HepG2 (cell line): ENCODE results near the gene DNASE1L2. TPM values are rescaled to one million over a fixed set of nuclear protein-coding genes. Genes with fewer than 3 reads are reported as not detected.
A peak's percentile ranks its signal among the peaks of the same experiment; 100 is the strongest.

Experiments
- ATAC-seq: fragments of 200-7000 bp; cut with Tn5 transposase; 3 replicates; pipeline ENCODE4 v1.9.1; 2020; ENCODE audit warnings: mild to moderate bottlenecking, moderate library complexity
- BruUV-seq: library from RNA; stranded (reverse); fragments of 400-500 nt; replicated peaks from 2 replicates; lab custom pipeline; 2021; lab: Mats Ljungman, UMichigan
- CTCF ChIA-PET: fragments of 300-600 bp; formaldehyde crosslinking; extraction: SDS; loops from one replicate; lab custom pipeline; 2021; ENCODE audit warnings: low total read pairs, inconsistent platforms, low intra/inter-chr PET ratio; lab: Yijun Ruan, JAX
- POLR2A ChIA-PET: fragments of 350-600 bp; sonication (Branson Sonifier 250); formaldehyde crosslinking; loops from one replicate; lab custom pipeline; 2020; ENCODE audit warnings: antibody characterized with exemption, inconsistent platforms; lab: Yijun Ruan, JAX
- DNase-seq: peaks from one replicate; pipeline ENCODE4 v3.0.0-alpha.2; 2015; ENCODE audit warnings: low spot score
- FAIRE-seq: peaks from 3 replicates; lab custom pipeline; 2011; peaks lifted over from hg19 to GRCh38; lab: Jason Lieb, UNC
- H2AFZ ChIP-seq: one replicate; pipeline ENCODE4 v1.6.1; 2011; ENCODE audit warnings: low read length, inconsistent platforms
- H3K27ac ChIP-seq: fragments of 300-600 bp; 3 replicates; pipeline ENCODE4 v1.8.0; 2011; ENCODE audit warnings: mixed run types, mild to moderate bottlenecking, mixed read lengths, low read length, inconsistent platforms; ENCODE audit not compliant: insufficient read depth; ENCODE audit errors: extremely low read length
- H3K27me3 ChIP-seq, 2 experiments: fragments of 200-600 bp in 1 of 2; 2 replicates in 1 of 2; 3 replicates in 1 of 2; pipeline versions ENCODE4 v1.6.0 to v1.8.0; 2011; ENCODE audit warnings: low read length in 2 of 2, mild to moderate bottlenecking in 2 of 2, moderate library complexity in 2 of 2, inconsistent platforms in 1 of 2; ENCODE audit not compliant: insufficient read depth in 2 of 2, control insufficient read depth in 1 of 2
- H3K36me3 ChIP-seq, 2 experiments: fragments of 200-600 bp in 1 of 2; replicated peaks in 1 of 2; 2 replicates in 1 of 2; 3 replicates in 1 of 2; pipeline versions ENCODE4 v1.5.1 to v1.8.0; 2011; ENCODE audit warnings: low read length in 2 of 2, inconsistent platforms in 1 of 2; ENCODE audit not compliant: insufficient read depth in 2 of 2, control insufficient read depth in 1 of 2
- H3K4me1 ChIP-seq: 2 replicates; pipeline ENCODE4 v1.5.1; 2012; ENCODE audit warnings: low read length, inconsistent platforms; ENCODE audit not compliant: insufficient read depth
- H3K4me2 ChIP-seq: 2 replicates; pipeline ENCODE4 v1.6.0; 2011; ENCODE audit warnings: low read depth, low read length, inconsistent platforms
- H3K4me3 ChIP-seq, 3 experiments: fragments of 200-600 bp in 1 of 3; sonication (generic), shearing (Covaris generic) in 1 of 3; replicated peaks in 1 of 3; 2 replicates each; pipeline ENCODE4 v1.5.1; 2011 to 2016; ENCODE audit warnings: low read length in 3 of 3, inconsistent platforms in 2 of 3, low read depth in 2 of 3, mild to moderate bottlenecking in 2 of 3, control low read depth in 1 of 3, mixed read lengths in 1 of 3; ENCODE audit not compliant: insufficient read depth in 1 of 3
- H3K79me2 ChIP-seq: one replicate; pipeline ENCODE4 v1.6.1; 2011; ENCODE audit warnings: low read length, inconsistent platforms; ENCODE audit not compliant: insufficient read depth
- H3K9ac ChIP-seq: 2 replicates; pipeline ENCODE4 v1.6.0; 2011; ENCODE audit warnings: mild to moderate bottlenecking, low read depth, low read length, inconsistent platforms; ENCODE audit not compliant: insufficient read depth
- H3K9me3 ChIP-seq: 2 replicates; pipeline ENCODE4 v1.5.1; 2012; ENCODE audit warnings: mild to moderate bottlenecking, low read length
- H4K20me1 ChIP-seq: 2 replicates; pipeline ENCODE4 v1.6.0; 2011; ENCODE audit warnings: inconsistent platforms, mild to moderate bottlenecking, low read length, moderate library complexity; ENCODE audit not compliant: insufficient read depth
- ARNT ChIP-seq: fragments of 450-650 bp; IDR thresholded peaks from 2 replicates; pipeline ENCODE4 v1.6.1; 2017
- CAMTA2 ChIP-seq: sonication (generic); formaldehyde crosslinking; IDR thresholded peaks from 2 replicates; pipeline ENCODE4 v1.4.0; 2020; ENCODE audit warnings: mild to moderate bottlenecking, missing genetic modification reagents, borderline replicate concordance
- CREB3 ChIP-seq: sonication (generic); formaldehyde crosslinking; IDR thresholded peaks from 2 replicates; pipeline ENCODE4 v1.5.0; 2020; ENCODE audit warnings: missing genetic modification reagents
- HES4 ChIP-seq: sonication (generic); formaldehyde crosslinking; IDR thresholded peaks from 2 replicates; pipeline ENCODE4 v1.9.0; 2021; ENCODE audit warnings: mild to moderate bottlenecking, missing genetic modification reagents, borderline replicate concordance
- KDM1A ChIP-seq: IDR thresholded peaks from 2 replicates; pipeline ENCODE4 v1.6.1; 2016; ENCODE audit warnings: missing compliant biosample characterization
- KLF11 ChIP-seq: IDR thresholded peaks from 2 replicates; pipeline ENCODE4 v1.6.1; 2016; ENCODE audit warnings: missing compliant biosample characterization
- KLF15 ChIP-seq: sonication (generic); formaldehyde crosslinking; IDR thresholded peaks from 2 replicates; pipeline ENCODE4 v1.8.1; 2023; ENCODE audit warnings: borderline replicate concordance, mild to moderate bottlenecking, inconsistent platforms, missing genetic modification reagents, mixed read lengths
- MED8 ChIP-seq: sonication (generic); formaldehyde crosslinking; IDR thresholded peaks from 2 replicates; pipeline ENCODE4 v1.8.1; 2023; ENCODE audit warnings: mild to moderate bottlenecking, missing genetic modification reagents; ENCODE audit not compliant: insufficient replicate concordance
- MYC ChIP-seq: sonication (generic); formaldehyde crosslinking; IDR thresholded peaks from 2 replicates; pipeline ENCODE4 v1.9.0; 2021; ENCODE audit warnings: missing genetic modification reagents, borderline replicate concordance
- NCOA2 ChIP-seq: sonication (generic); formaldehyde crosslinking; IDR thresholded peaks from 2 replicates; pipeline ENCODE4 v1.8.0; 2022; ENCODE audit warnings: inconsistent platforms
- NR2F1 ChIP-seq, 2 experiments: fragments of 450-650 bp in 1 of 2; formaldehyde crosslinking in 1 of 2; IDR thresholded peaks; 2 replicates each; pipeline versions ENCODE4 v1.5.0 to v1.6.1; 2016 to 2020; ENCODE audit warnings: mild to moderate bottlenecking in 1 of 2, missing compliant biosample characterization in 1 of 2, missing genetic modification reagents in 1 of 2, moderate library complexity in 1 of 2
- PAX8 ChIP-seq: sonication (generic); formaldehyde crosslinking; IDR thresholded peaks from 2 replicates; pipeline ENCODE4 v1.8.0; 2022; ENCODE audit warnings: mild to moderate bottlenecking, missing genetic modification reagents, borderline replicate concordance
- PRPF4 ChIP-seq: fragments of 200-400 bp; formaldehyde crosslinking; IDR thresholded peaks from 2 replicates; pipeline ENCODE4 v1.6.1; 2016; ENCODE audit warnings: low read length, low read depth; ENCODE audit not compliant: poor library complexity, severe bottlenecking
- RAD21 ChIP-seq: fragments of 450-650 bp; formaldehyde crosslinking; IDR thresholded peaks from 2 replicates; pipeline ENCODE4 v1.5.0; 2020; ENCODE audit warnings: mild to moderate bottlenecking
- WIZ ChIP-seq: sonication (generic); formaldehyde crosslinking; IDR thresholded peaks from 2 replicates; pipeline ENCODE4 v1.5.1; 2020; ENCODE audit warnings: mild to moderate bottlenecking, missing genetic modification reagents
- ZMYM2 ChIP-seq: sonication (generic); formaldehyde crosslinking; IDR thresholded peaks from 2 replicates; pipeline ENCODE4 v1.8.0; 2022; ENCODE audit warnings: mild to moderate bottlenecking, missing genetic modification reagents
- ZNF512 ChIP-seq: sonication (generic); formaldehyde crosslinking; IDR thresholded peaks from 2 replicates; pipeline ENCODE4 v1.4.0; 2020; ENCODE audit warnings: mild to moderate bottlenecking, missing genetic modification reagents
- ZNF629 ChIP-seq: sonication (generic); formaldehyde crosslinking; conservative IDR thresholded peaks from 2 replicates; pipeline ENCODE4 v1.5.0; 2020; ENCODE audit warnings: missing genetic modification reagents
- ZNF672 ChIP-seq: sonication (generic); formaldehyde crosslinking; IDR thresholded peaks from 2 replicates; pipeline ENCODE4 v1.8.1; 2022; ENCODE audit warnings: missing genetic modification reagents
- ZNF710 ChIP-seq: sonication (generic); formaldehyde crosslinking; IDR thresholded peaks from 2 replicates; pipeline ENCODE4 v1.5.0; 2020; ENCODE audit warnings: mild to moderate bottlenecking, missing genetic modification reagents, borderline replicate concordance
- ZSCAN29 ChIP-seq: sonication (generic); formaldehyde crosslinking; conservative IDR thresholded peaks from 2 replicates; pipeline ENCODE4 v1.4.0; 2020; ENCODE audit warnings: mild to moderate bottlenecking, missing genetic modification reagents
- WGBS: methylation state at CpG from one replicate; pipeline ENCODE4 v1.1.6; 2017; ENCODE audit warnings: low lambda C conversion rate; 5-methylcytosine and 5-hydroxymethylcytosine counted together
- in situ Hi-C: cut with HindIII; loops from 2 replicates; pipeline ENCODE4 v1.10.0; 2017; ENCODE audit warnings: low pct_unique_long_range_greater_than_20kb; ENCODE audit not compliant: extremely low pct_ligation_motif_present
- intact Hi-C: fragments of 100-400 bp; cut with micrococcal nuclease; formaldehyde crosslinking; loops from one replicate; pipeline ENCODE4 v1.10.0; 2022; ENCODE audit not compliant: unreplicated experiment
- polyA plus RNA-seq, 8 experiments: library from polyadenylated mRNA; depleted of rRNA in 3 of 8; stranded (reverse) in 7 of 8; unstranded in 1 of 8; fragments of >200 nt; fragmentation: Illumina TruSeq in 4 of 8; extraction: Trizol in 4 of 8; gene quantifications; 2 replicates each; pipeline versions ENCODE4 v1.2.1 to v1.2.3, GENCODE V29; 2011 to 2016; ENCODE audit warnings: low read depth in 4 of 8, missing spikeins in 1 of 8, mixed read lengths in 1 of 8; ENCODE audit not compliant: insufficient read depth in 1 of 8
- total RNA-seq, 5 experiments: library from RNA; depleted of rRNA; stranded (reverse); fragments of >200 nt; fragmentation: Illumina TruSeq; extraction: Trizol; gene quantifications; 2 replicates each; pipeline ENCODE4 v1.2.3, GENCODE V29; 2016; ENCODE audit warnings: low read depth in 1 of 5

The DNASE1L2 gene
- total and polyA plus RNA-seq, 2 of the 13 experiments (the other 11 are each of a cell fraction or from before 2014, with no cell fraction given), result 0.44 to 0.50 TPM

GRCh38 chr16:2250652-2251295 lies 14.5 kb downstream of the DNASE1L2 start:
- Histone ChIP-seq H3K4me1 (peaks cover 27% of the 10 kb centered on the region), H3K4me2 (peak overlapping the region; percentile 79), H3K9ac (peak overlapping the region; percentile 80), H3K79me2 (peaks cover 23% of the 10 kb centered on the region), H3K9me3 (no peaks in the 10 kb centered on the region), H3K27ac (peak overlapping the region; percentile 83), H3K4me3 (peak overlapping the region; percentile 71 to 84 (median 75)), H2AFZ (no peak overlapping the region), H4K20me1 (peaks cover 5% of the 10 kb centered on the region), H3K27me3 (no peaks in the 10 kb centered on the region; a peak in 1 of 5 replicates), H3K36me3 (peaks cover 17 to 33% of the 10 kb centered on the region in 2 experiments)
- in situ Hi-C loops, result no loop called here
- ATAC-seq (no peak), FAIRE-seq (no peak), DNase-seq (no peak)
- BruUV-seq, result TSS peak; percentile 78
- POLR2A ChIA-PET, result interaction anchor here (0.7 to 3.7 kb wide), 27 partner anchors 9 to 310 kb away, joined by 3 to 79 read pairs (median 5); partner anchors contain the start of genes CASKIN1, E4F1, PDPK1 and PGP
- intact Hi-C loops, result loop anchor here (5.0 kb wide), 1 partner anchor 53 kb away; the partner anchor contains the start of gene CASKIN1
- 2% methylated on average over 33 of the region's 35 CpGs for WGBS
- CTCF ChIA-PET, result interaction anchor here (1.8 kb wide), 1 partner anchor 56 kb away, joined by 6 read pairs; no protein-coding TSS in a partner anchor
- peak in 1 of 2 experiments; percentile 31; a peak in 1 of 4 replicates for TF ChIP-seq NR2F1 (CRISPR knock-in tag; IDR thresholded peaks at IDR 0.05)
- peak; percentile 26; the same call in 1 of the 2 replicates for TF ChIP-seq MYC (CRISPR knock-in tag)
- TF ChIP-seq ARNT, result no peak
- TF ChIP-seq ZNF629 (CRISPR knock-in tag), result no peak
- 0 out of 2 replicates have a peak, but pooled peaks have one; percentile 15 for TF ChIP-seq CREB3
- no peak for TF ChIP-seq ZNF512
- no peak for TF ChIP-seq CAMTA2 (CRISPR knock-in tag)
- TF ChIP-seq ZMYM2 (CRISPR knock-in tag), result no peak
- no peak for TF ChIP-seq ZNF710
- TF ChIP-seq MED8, result no peak
- no peak for TF ChIP-seq PRPF4
- TF ChIP-seq ZSCAN29 (CRISPR knock-in tag), result no peak
- no peak for TF ChIP-seq WIZ (CRISPR knock-in tag)
- TF ChIP-seq HES4, result no peak
- no peak for TF ChIP-seq ZNF672 (CRISPR knock-in tag)
- TF ChIP-seq RAD21 (CRISPR knock-in tag), result no peak
- no peak for TF ChIP-seq KLF11 (CRISPR knock-in tag)
- TF ChIP-seq KLF15 (CRISPR knock-in tag), result no peak
- TF ChIP-seq KDM1A, result no peak
- TF ChIP-seq PAX8 (CRISPR knock-in tag), result no peak
- TF ChIP-seq NCOA2, result 0 out of 2 replicates have a peak, but pooled peaks have one; percentile 20
